Measurements from ENCODE around the gene CNGB1. TPM values are rescaled to one million over a fixed set of nuclear protein-coding genes. Genes with fewer than 3 reads are reported as not detected.
"Not testable (repeated sequence)": the region's sequence is repeated elsewhere in the genome, so short reads cannot be mapped to it uniquely, and the experiment has no call there.

Gene CNGB1
- polyA plus RNA-seq (2014; cell fraction: cytosol; rRNA removed) = 17.7 and 23.2 TPM in 2 replicates
- 31.5 and 41.5 TPM in 2 replicates for polyA plus RNA-seq (2014; cell fraction: nucleus; rRNA removed)

GRCh38 chr16:57970970-57971369, at the start of gene CNGB1:
TSS of gene CNGB1 (minus strand) at chr16:57971128. CDS start at chr16:57967286, 3,842 bp downstream.
- peak; percentile 33 for DNase-seq (ENCODE audit: low spot score)

- DNase-seq (ENCODE audit: low spot score) = no peak
Observed at GRCh38 chr16:58019866-58020538, 49.1 kb upstream of the CNGB1 start.

GRCh38 chr16:58018803-58019202, 47.9 kb upstream of the CNGB1 start:
- no peak for DNase-seq (ENCODE audit: low spot score)

- DNase-seq (ENCODE audit: low spot score) = no peak
Observed at GRCh38 chr16:58016840-58017446, 46.0 kb upstream of the CNGB1 start.

GRCh38 chr16:58013201-58013956, 42.5 kb upstream of the CNGB1 start:
- DNase-seq (ENCODE audit: low spot score) = no peak

- DNase-seq (ENCODE audit: low spot score) = no peak
Observed at GRCh38 chr16:58012481-58012880, 41.6 kb upstream of the CNGB1 start.

- DNase-seq (ENCODE audit: low spot score) = no peak
Observed at GRCh38 chr16:58011652-58012051, 40.7 kb upstream of the CNGB1 start.

- no peak for DNase-seq (ENCODE audit: low spot score)
Observed at GRCh38 chr16:58010886-58011285, 40.0 kb upstream of the CNGB1 start.

GRCh38 chr16:58009856-58010416, 39.0 kb upstream of the CNGB1 start:
- DNase-seq (ENCODE audit: low spot score) = no peak

GRCh38 chr16:58004736-58005135, 33.8 kb upstream of the CNGB1 start:
- DNase-seq (ENCODE audit: low spot score) = not testable (repeated sequence)

- no peak for DNase-seq (ENCODE audit: low spot score)
Observed at GRCh38 chr16:58002936-58003335, 32.0 kb upstream of the CNGB1 start.

- no peak for DNase-seq (ENCODE audit: low spot score)
Observed at GRCh38 chr16:58002416-58002800, 31.5 kb upstream of the CNGB1 start.

- no peak for DNase-seq (ENCODE audit: low spot score)
Observed at GRCh38 chr16:58001781-58002415, 31.0 kb upstream of the CNGB1 start.

GRCh38 chr16:58000706-58001676, 30.1 kb upstream of the CNGB1 start, which contains the start of gene USB1:
TSS of gene USB1 (plus strand) at chr16:58001407. CDS start at chr16:58001484, 77 bp downstream.
- DNase-seq (ENCODE audit: low spot score) = peak; percentile 93

GRCh38 chr16:57999971-58000705, 29.2 kb upstream of the CNGB1 start, which contains the start of gene ZNF319:
TSS of gene ZNF319 (minus strand) at chr16:58000672. CDS start at chr16:57998265, 2,407 bp downstream.
- no peak for DNase-seq (ENCODE audit: low spot score)

GRCh38 chr16:57999366-57999970, 28.5 kb upstream of the CNGB1 start:
- no peak for DNase-seq (ENCODE audit: low spot score)

GRCh38 chr16:57998992-57999365, 28.1 kb upstream of the CNGB1 start:
- DNase-seq (ENCODE audit: low spot score) = no peak

GRCh38 chr16:57998486-57998885, 27.6 kb upstream of the CNGB1 start:
- no peak for DNase-seq (ENCODE audit: low spot score)

Data from SK-N-DZ (cell line).